ENCODE data around the gene DALRD3.

The DALRD3 gene

DNA sequence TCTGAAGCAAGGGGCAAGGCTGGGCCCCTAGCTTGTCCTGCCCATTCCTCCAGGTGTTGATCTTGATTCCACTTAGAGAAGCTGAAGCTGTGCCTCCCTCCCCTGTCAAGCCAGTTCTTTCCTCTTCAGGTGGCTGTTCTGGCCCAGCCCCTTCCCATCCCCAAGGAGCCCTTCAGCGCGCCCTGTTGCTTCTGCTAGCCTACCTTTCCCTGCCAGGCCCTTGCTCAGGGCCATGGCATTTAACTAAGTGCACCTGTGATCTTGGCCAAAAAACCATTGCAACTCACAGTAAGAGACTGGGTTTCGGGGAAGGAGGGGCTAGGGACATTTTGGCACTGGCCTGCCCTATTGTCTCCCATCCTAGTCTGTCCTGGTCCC, 13.1 kb downstream of the DALRD3 start:
- DNase-seq: no peak

DNA sequence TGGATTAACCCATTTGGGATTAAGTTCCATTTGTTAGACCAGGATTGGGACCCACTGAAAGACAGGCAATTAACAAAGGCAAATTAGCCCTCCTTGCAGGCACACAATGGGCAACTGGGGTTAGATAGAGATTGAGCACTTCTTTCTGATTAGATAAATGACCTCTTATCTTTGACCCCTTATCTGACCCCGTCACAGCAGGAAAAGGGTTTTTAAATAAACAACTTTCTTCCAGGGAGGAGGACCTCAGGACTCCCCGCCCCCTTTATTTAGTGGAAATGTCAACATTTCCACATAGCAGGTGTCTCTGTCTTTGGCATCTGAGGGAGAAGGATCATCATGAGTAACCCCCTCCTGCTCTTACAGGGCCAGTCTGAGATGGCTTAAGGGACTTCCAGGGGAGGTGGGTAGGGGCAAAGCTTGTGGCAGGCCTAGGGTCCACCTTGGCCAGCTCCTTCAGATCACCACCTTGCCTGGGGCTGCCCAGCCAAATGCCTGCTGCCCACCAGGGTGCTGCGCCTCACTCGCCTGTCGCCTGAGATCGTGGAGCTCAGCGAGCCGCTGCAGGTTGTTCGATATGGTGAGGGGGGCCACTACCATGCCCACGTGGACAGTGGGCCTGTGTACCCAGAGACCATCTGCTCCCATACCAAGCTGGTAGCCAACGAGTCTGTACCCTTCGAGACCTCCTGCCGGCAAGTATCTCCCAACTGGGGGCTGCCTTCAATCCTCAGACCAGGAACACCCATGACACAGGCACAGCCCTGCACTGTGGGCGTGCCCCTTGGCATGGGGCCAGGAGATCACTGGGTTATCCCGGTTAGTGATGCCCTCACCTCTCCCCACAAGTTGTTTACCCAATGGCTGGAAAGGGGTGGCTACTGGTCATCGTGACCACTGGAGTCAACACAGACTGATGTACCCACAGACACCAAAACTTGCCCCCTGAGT, 13.8 kb downstream of the DALRD3 start:
- DNase-seq: peak; percentile 21

- no peak for DNase-seq
These were observed 17.2 kb downstream of the DALRD3 start for GRCh38 chr3:49001155-49001554.

DNA sequence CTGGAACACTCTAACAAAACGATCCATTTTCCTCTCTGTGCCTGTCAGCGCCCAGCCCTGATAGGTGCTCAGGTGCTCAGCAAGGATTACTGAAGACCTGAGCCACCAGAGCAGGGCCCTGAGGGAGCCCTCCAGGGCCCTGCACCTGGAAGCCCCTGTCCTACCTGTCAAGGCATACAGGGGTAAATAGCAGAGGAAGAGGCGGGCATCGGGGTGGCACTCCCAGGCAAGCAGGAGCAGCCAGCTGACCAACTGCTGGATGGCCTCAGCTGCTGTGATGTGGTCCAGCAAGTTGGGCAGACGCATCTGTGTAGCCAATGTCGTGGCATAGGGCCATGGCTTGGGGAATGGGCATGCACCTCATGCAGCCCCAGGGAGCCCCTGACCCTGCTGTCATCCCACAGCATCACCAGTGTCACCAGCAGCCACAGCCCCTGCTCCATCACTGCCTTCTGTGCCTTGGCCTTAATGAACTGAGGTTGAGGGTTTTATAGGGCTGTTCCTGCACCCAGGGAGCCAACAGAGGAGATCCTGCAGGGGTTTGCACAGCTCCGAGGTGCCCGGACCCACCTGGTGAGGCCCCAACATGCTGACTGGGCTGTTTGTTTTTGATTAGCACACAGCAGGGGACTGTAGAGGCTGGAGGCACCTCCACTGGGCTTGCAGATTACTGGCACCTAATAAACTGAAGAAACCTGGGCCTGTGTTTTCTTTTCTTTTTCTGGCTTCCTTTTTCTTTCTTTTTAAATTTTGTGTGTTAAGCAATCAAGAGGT, 19.1 kb downstream of the DALRD3 start:
- DNase-seq: no peak

DNA sequence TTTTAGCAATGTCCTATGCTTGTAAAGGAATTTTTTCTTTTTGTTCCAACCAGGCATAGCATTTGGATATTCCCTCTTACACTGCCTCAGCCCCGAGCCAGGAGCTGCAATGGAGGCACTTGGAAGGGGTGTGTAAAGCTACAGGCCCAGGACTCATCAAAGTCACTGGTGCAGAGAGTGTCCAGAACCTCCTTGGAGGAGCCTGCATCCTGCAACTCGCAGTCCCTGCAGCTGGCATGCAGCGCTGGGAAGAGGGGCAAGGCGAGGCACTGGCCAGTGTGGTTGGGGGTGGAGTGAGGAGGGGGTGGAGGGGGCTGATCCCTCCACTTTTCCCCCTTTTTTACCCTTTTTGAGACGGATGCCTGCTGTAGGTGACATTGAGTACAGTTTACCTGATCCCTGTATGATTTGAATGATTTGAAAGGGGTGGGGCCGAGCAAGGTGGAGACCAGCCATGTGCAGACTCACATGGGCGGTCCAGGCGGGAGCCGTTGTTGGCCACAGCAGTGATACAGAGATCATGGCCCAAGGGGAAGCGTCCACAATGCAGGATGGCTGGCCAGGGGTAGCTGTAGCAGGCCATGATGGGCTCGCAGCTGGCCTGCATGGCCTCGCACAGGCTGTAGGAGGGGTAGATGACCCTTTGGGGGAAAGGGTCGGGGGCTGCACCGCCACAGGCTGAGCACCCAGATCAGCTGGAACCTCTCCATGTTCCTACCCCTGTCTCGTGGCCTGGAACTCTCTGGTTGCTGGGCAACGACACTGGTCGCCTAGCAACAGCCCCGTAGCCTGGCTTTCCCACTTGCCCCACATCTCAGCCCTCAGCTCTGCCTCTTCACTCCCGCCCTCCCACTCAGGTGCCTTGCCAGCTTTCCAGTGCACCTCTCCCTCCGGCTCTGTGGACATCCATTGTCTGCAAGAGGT, 20.4 kb downstream of the DALRD3 start:
- peak; percentile 63 for DNase-seq

- no peak for DNase-seq
These were observed 21.2 kb downstream of the DALRD3 start for GRCh38 chr3:48997102-48997635.

DNA sequence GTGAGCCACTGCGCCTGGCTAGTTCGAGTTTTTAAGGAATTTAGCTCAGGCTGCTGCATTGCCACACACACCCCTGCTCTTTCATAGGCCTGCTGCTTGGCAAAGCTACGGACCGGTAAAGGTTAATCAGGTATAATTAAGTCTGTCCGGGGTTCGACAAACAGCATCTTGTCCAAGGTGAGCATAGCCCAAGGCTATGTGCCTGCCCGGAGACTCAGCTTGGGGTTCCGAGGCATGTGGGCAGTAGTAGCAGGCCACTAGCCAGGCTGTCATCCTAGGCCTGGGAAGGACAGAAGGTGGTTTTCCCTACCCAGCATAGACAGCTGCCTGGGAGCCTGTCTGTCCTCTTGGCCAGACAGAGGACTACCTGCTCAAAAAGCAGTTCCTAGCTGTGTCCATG, 21.7 kb downstream of the DALRD3 start:
- no peak for DNase-seq

GRCh38 chr3:48993834-48994233, 24.5 kb downstream of the DALRD3 start:
- DNase-seq: no peak

- no peak for DNase-seq
These were observed 26.4 kb downstream of the DALRD3 start for GRCh38 chr3:48991851-48992545.

GRCh38 chr3:48990636-48991469, 27.5 kb downstream of the DALRD3 start:
- peak; percentile 53 for DNase-seq

DNA sequence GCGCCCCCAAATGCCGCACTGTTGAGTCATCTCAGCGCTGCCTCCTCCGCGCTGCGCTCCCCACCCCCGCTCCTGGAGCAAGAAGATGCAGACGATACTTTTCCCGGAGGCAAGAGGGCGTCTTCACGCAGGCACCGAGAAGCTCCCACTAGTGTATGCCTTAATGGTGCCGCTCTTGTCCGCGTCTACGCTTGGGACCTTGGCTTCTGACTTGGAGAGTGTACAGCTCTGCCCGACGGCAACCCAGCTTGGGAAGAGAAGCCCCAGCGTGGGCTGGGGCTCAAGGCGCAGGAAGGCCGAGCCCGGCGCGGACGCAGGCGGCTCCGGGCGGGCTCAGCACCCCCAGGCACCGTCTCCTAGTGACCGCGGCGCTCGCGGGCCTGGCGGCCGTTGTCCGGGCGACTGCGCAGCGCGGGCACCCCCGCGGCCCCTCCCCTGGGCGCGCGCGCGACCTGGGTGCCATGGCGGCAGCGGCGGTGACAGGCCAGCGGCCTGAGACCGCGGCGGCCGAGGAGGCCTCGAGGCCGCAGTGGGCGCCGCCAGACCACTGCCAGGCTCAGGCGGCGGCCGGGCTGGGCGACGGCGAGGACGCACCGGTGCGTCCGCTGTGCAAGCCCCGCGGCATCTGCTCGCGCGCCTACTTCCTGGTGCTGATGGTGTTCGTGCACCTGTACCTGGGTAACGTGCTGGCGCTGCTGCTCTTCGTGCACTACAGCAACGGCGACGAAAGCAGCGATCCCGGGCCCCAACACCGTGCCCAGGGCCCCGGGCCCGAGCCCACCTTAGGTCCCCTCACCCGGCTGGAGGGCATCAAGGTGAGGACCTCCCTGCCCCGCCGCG, 28.4 kb downstream of the DALRD3 start, which contains the start of gene P4HTM:
Gene P4HTM (plus strand): TSS at position 446 of the 840 bp plus-strand sequence. CDS start 16 bp downstream, at position 462.
- DNase-seq: peak; percentile 68

GRCh38 chr3:48989126-48989795, 29.1 kb downstream of the DALRD3 start:
- DNase-seq: peak; percentile 36

GRCh38 chr3:48985831-48986376, 32.5 kb downstream of the DALRD3 start:
- no peak for DNase-seq

- no peak for DNase-seq
These were observed 33.7 kb downstream of the DALRD3 start for GRCh38 chr3:48984663-48985062.

- no peak for DNase-seq
These were observed 35.3 kb downstream of the DALRD3 start for GRCh38 chr3:48983096-48983495.

DNA sequence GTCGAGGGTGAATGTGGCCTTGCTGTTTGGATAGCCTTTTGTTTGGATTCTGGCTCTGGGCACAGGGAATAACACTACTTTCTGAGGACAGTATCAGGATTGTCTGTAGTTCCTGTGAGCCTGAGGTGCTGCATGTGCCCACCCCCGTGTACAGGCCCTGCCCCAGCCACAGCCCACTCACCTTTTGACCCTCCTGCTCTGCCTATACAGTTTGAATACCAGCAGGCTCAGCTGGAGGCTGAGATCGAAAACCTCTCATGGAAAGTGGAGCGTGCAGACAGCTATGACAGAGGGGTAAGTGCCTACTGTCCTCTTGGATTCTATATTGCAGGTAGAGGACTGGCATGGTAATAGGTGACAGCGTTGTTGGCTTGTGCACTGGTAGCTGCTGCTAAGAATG, 35.7 kb downstream of the DALRD3 start:
- DNase-seq: no peak

DNA sequence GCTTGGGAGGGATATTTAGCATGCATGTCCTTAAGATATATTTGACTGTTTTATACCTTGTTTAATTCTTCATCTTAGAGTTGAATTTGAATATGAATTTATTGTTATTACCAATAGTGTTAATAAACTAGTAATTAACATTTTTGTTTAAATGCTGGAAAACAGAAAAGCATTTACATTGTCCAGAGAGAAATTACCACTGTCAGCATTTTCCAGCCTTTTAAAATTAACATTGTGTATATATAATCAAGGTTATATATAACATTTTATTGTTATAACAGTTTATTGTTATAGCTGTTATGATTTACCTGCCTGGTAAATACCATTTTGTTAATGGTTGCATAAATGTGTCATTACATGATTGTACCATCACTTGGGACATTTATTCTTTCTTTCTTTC, 36.4 kb downstream of the DALRD3 start:
- no peak for DNase-seq

DNA sequence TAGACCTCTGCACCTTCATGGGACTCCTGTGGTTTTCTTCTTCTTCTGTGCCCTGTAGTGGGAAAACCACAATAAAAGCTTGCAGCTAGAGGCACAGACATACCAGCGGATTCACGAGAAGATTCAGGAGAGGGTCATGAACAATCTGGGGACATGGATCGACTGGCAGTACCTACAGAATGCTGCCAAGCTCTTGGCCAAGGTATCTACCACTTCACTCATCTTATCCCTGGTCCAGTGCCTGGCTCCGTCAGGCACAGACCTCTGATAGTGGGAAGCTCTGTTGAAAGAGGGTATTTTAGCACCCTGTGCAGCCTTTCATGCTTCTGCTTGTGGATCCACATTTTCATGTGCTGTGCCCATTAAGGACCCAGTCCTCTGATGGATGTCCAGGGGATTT, 38.1 kb downstream of the DALRD3 start:
- DNase-seq: no peak

- no peak for DNase-seq
These were observed 38.9 kb downstream of the DALRD3 start for GRCh38 chr3:48979451-48979850.
